DMS53 treated with DMSO at 0.1 percent for 48 hours (cell line): ENCODE results near the gene CDC34.

Source experiments
- DNase-seq: peaks from one replicate; lab custom pipeline; 2025; ENCODE audit not compliant: unreplicated experiment; lab: John Stamatoyannopoulos, UW

The CDC34 gene

GRCh38 chr19:519449-519865 is 12.1 kb upstream of the CDC34 start:
- no peak for DNase-seq

DNA sequence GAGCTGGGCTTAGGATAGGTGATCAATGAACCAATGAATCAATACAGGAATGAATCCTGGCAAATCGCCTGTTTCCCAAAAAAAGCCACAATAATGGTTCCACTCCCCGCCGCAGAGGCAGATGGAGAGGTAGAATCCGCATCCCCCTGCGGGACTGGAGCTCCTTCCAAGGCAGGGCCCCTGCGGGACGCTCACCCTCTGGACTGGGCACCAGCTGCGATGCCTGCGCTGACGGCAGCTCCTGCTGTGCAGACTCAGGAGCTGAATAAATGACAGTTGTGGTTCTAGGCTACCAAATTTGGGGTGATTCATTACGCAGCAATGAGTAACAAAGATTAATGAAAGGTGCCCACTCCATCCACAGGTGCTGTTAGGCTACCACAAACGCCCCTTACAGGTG is 8.8 kb upstream of the CDC34 start:
- no peak for DNase-seq

DNA sequence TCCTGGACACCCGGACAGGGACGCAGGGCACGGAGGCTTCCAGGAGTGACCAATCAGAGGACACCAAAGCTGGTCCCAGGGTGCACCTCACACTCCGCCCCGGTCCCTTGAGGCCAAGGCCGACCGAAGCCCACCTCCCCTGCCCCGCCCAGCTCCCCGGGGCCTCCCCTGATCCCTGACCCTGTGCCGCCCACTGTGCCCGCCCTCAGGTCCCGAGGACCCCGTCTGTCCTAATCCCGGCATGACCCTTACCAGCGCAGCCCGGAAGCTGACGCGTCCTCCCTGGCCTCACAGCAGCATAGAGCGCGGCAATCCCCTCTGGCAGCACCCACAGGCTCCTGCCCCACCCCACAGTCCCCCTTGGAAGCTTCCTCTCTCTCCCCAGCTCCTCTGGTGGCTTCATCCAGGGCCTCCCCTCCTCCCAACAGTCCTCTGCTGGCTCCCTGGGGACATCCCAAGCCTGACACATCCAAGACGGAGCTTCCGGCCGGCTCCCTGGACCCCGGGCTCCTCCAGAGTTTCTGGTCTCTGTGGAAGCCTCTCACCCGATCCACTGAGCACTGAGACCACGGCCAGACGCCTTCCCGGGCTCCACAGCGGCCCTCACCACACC is 7.4 kb upstream of the CDC34 start:
- DNase-seq = no peak

GRCh38 chr19:525029-525428 is 6.5 kb upstream of the CDC34 start:
- no peak for DNase-seq

DNA sequence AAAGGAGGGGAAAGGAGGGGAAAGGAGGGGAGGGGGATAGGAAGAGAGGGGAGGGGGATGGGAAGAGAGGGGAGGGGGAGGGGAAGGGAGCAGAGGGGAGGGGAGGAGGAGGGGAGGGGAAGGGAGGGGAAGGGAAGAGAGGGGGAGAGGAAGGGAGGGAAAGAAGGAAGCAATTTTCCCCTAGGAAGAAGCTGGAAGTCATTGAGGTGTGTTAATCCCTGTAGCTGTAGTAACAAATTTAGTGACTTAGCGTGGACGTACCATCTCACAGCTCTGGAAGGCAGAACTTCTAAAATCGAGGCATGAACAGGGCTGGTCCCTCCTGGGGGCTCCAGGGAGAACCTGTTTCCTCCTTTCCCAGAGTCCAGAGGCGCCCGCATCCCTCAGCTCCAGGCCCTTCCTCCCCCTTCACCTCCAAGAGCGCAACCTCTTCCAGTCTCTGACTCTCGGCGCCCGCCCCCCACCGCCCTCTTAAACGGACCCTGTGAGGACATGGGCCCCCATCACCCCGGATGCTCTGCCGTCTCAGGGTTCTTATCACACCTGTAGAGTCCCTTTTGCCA is 5.6 kb upstream of the CDC34 start:
- no peak for DNase-seq

DNA sequence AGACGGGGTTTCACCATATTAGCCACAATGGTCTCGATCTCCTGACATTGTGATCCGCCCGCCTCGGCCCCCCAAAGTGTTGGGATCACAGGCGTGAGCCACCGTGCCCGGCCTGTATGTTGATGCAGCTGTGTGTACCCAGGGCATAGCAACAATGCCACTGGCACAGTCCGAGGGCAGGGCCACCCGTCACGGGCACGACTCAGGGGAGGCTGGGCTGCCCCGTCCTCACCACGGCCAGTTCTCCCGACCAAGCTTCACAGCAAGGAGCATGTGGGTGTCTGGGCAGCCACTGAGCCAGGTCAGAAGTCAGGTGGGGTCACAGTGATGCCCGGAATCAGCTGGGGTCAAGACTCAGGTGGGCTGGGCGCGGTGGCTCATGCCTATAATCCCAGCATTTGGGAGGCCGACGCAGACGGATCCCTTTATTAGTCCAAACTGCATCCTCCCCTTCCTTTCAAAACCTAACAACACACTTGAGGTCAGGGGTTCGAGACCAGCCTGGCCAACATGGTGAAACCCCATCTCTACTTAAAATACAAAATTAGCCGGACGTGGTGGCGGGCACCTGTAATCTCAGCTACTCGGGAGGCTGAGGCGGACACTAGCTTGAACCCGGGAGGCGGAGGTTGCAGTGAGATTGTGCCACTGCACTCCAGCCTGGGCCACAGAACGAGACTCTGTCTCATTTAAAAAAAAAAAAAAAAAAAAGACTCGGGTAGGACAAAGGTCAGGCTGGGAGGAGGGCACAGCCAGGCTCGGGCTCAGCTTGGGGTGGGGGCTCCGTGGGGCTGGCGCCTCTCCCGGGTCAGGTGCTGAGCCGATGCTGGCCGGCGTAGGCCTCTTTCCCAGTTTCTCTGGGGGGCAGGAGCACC is 1.2 kb upstream of the CDC34 start:
- no peak for DNase-seq

DNA sequence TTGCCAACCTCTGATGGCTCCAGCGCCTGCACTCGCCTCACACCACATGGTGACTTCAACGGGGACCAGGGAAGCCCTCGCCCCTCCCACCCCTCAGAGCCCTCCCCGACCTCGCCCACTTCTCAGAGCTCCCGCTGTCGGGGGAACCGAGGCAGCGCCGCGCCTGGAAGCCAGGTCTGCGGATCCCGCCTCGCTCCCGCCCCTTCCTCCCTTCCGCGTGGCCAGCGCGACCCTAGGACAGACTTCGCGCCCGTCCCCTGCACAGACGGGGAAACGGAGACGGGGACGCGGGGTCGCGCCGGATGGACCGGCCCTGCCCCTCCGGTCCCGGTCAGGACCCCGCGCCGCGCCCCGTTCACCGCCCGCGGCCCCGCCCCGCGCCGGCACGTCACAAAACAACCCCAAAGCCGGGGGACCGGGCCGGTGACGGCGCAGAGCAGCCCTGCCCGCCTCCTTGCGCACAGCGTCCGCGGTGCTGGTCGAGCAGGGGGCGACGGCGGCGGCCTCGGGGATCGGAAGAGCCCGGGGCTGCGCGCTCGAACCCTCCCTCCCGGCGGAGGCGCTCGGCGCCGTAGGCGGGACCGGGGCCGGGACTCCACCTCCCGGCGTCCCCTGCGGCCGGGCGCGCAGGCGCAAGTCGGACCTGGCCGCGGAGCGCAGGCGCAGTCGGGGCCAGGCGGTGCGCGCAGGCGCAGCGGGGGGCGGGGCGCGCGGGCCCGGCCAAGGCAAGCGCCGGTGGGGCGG is 379 bp upstream of the CDC34 start:
- DNase-seq = peak; percentile 54

- peak; percentile 13 for DNase-seq
Observed at GRCh38 chr19:532561-533363, 1.2 kb downstream of the CDC34 start.

DNA sequence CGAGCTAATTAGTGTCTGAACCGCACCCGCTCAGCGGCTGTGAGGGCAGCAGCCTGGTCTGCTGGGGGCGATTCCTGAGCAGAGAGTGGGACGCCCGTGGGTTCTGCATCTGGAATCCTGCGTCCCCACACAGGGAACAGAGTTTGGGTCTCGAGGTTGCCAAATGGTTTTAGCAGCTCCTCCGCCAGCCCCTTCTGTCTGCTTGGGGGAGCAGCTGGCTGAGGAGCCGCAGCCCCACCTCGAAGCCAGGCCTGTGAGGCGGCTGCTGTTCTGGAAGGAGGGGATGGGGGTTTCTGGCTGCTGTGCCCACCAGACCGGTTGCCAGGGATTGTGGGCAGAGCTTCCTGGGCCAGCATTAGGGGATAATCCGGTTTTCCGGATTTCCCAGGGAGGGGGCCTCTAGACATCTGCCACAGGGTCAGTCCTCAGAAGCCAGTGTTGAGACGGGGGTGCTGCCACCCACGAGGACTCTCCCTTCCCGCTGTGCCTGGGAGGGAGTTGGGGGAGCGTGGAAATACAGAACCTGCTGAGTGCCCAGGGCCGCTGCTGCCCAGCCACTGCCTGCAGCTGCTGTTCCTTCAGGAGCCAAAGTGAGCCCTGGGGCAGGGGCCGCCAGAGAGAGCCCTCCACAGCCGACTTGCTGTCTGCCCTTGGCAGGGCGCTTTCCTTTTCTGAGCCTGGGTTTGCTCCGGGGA is 2.0 kb downstream of the CDC34 start:
- DNase-seq = no peak

- no peak for DNase-seq
Observed at GRCh38 chr19:534088-534487, 2.5 kb downstream of the CDC34 start.

- DNase-seq = peak; percentile 52
Observed at GRCh38 chr19:535017-535835, 3.7 kb downstream of the CDC34 start.

GRCh38 chr19:536031-536880 is 4.7 kb downstream of the CDC34 start:
- no peak for DNase-seq

- no peak for DNase-seq
Observed at GRCh38 chr19:536881-537404, 5.4 kb downstream of the CDC34 start.

DNA sequence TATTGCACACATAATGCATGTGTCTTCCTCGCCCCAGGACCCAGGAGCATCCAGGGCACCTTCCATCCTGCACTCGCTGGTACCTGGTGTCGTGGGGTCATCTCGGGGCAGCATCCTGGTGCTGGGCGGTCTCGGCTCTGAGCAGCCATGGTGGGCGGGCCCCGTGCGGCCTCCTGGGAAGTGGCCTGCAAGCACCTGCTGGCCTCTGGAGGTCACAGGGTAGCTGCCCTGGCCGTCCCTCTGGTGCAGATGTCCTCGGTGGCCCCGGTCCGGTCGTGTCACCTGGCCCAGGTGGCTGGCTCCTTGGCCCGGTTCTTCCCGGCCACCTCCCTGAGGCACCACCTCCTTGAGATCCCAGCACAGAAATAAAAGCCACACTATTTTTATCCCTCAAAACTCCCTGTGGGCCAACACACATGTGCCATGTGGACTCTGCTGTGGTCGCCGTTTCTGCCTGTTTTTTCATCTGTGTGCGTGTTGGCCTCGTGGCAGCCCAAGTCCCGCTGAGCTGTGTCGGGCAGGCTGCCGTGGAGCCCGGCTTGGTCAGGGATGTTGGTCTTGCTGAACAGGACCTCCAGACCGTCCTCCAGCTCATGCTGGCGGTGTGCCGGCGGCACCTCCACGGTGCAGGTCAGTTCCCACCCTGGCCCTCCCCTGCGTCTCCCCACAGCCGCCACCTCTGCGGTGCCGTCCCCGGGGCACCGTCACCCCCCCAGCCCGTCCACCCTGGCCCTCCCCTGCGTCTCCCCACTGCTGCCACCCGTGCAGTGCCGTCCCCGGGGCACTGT is 7.3 kb downstream of the CDC34 start:
- DNase-seq = no peak

DNA sequence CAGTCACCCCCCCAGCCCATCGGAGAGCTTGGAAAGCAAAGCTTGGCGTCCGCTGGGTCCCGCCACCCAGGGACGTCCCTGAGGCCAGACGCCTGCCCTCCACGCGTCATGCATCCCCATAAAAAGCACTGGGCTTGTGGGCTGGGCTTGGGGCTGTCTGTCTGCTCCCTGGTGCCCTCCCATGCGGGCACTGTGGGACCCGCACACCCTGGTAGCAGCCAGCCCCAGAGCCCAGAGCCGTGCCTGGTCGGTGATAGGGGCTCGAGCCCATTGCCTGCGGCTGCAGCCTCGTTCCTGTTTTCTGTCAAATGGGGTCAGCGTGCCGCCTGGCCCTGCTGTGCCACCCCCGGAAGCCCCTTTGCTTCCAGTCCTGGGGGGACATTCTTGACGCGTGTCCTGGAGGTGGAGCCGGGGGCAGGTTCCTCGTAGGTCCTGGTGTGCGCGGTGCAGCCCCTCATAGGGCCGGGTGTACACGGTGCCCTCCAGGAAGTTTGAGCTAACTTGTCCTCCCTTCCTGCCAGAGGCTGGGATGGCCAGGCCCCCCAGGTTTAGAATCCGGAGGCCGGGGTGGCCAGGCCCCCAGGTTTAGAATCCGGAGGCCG is 8.0 kb downstream of the CDC34 start:
- DNase-seq = no peak

DNA sequence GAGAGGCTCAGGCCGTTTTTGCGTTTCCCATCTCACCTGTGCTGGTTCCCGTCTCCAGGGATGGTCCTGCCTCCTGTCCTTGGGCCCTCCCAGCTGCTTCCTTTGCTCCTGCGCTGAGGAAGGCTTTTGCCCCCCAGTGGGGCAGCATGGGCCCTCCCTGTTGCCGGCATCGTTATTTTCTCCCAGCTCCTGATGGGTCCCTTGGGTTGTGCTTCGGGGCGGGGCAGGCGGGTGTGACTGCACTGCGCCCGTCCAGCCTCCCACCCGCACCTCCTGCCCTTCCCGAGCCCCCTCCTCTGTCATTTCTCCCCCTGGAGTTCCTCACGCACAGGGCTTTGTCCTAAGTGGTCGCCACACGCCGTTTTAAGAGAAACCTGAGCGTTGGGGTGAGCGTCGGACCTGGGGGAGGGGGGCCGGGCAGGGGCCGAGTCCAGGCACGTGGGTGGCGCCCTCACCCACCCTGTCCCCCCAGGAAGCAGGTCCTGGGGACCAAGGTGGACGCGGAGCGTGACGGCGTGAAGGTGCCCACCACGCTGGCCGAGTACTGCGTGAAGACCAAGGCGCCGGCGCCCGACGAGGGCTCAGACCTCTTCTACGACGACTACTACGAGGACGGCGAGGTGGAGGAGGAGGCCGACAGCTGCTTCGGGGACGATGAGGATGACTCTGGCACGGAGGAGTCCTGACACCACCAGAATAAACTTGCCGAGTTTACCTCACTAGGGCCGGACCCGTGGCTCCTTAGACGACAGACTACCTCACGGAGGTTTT is 9.5 kb downstream of the CDC34 start:
- no peak for DNase-seq
